HepG2 (cell line): ENCODE results near the gene HSPB6. TPM values are rescaled to one million over a fixed set of nuclear protein-coding genes. Genes with fewer than 3 reads are reported as not detected.

Experiments used
- DMTF1 ChIP-seq: sonication (generic); formaldehyde crosslinking; IDR thresholded peaks from 2 replicates; pipeline ENCODE4 v1.4.0; 2020; ENCODE audit warnings: mild to moderate bottlenecking, missing genetic modification reagents
- E2F1 ChIP-seq: sonication (generic); formaldehyde crosslinking; IDR thresholded peaks from 2 replicates; pipeline ENCODE4 v1.5.0; 2020; ENCODE audit warnings: missing genetic modification reagents
- HMG20B ChIP-seq: conservative IDR thresholded peaks from 2 replicates; pipeline ENCODE4 v1.6.1; 2016; ENCODE audit warnings: missing genetic modification reagents, missing compliant biosample characterization
- ISX ChIP-seq: sonication (generic); formaldehyde crosslinking; conservative IDR thresholded peaks from 2 replicates; pipeline ENCODE4 v1.5.0; 2020; ENCODE audit warnings: missing genetic modification reagents
- KLF6 ChIP-seq: IDR thresholded peaks from 2 replicates; pipeline ENCODE4 v1.8.0; 2016; ENCODE audit warnings: missing biosample characterization, missing genetic modification reagents
- MEIS1 ChIP-seq: sonication (generic); formaldehyde crosslinking; IDR thresholded peaks from 2 replicates; pipeline ENCODE4 v1.9.0; 2021; ENCODE audit warnings: mild to moderate bottlenecking, missing genetic modification reagents, moderate library complexity, borderline replicate concordance
- SIN3A ChIP-seq: IDR thresholded peaks from 2 replicates; pipeline ENCODE4 v1.6.1; 2011; ENCODE audit warnings: low read depth, mild to moderate bottlenecking, control low read depth, low read length, borderline replicate concordance
- SMC3 ChIP-seq: IDR thresholded peaks from 2 replicates; pipeline ENCODE4 v1.6.1; 2011; ENCODE audit warnings: low read length, improper control_type of control experiment
- SPEN ChIP-seq: sonication (generic); formaldehyde crosslinking; IDR thresholded peaks from 2 replicates; pipeline ENCODE4 v1.5.1; 2020; ENCODE audit warnings: low read depth, mild to moderate bottlenecking, missing genetic modification reagents
- TEF ChIP-seq: sonication (generic); formaldehyde crosslinking; IDR thresholded peaks from 2 replicates; pipeline ENCODE4 v1.5.0; 2020; ENCODE audit warnings: missing genetic modification reagents
- TFE3 ChIP-seq: IDR thresholded peaks from 2 replicates; pipeline ENCODE4 v1.6.1; 2016
- ZGPAT ChIP-seq: IDR thresholded peaks from 2 replicates; pipeline ENCODE4 v1.6.1; 2016; ENCODE audit warnings: mild to moderate bottlenecking
- ZNF337 ChIP-seq: sonication (generic); formaldehyde crosslinking; IDR thresholded peaks from 2 replicates; pipeline ENCODE4 v1.5.1; 2020; ENCODE audit warnings: missing genetic modification reagents, low read depth, mild to moderate bottlenecking, borderline replicate concordance
- ZNF543 ChIP-seq: sonication (generic); formaldehyde crosslinking; IDR thresholded peaks from 2 replicates; pipeline ENCODE4 v1.4.0; 2020; ENCODE audit warnings: mild to moderate bottlenecking, missing genetic modification reagents
- ZNF710 ChIP-seq: sonication (generic); formaldehyde crosslinking; IDR thresholded peaks from 2 replicates; pipeline ENCODE4 v1.5.0; 2020; ENCODE audit warnings: mild to moderate bottlenecking, missing genetic modification reagents, borderline replicate concordance
- ZNF841 ChIP-seq: sonication (generic); formaldehyde crosslinking; IDR thresholded peaks from 2 replicates; pipeline ENCODE4 v1.8.1; 2023; ENCODE audit warnings: missing genetic modification reagents, borderline replicate concordance
- ZNF891 ChIP-seq: sonication (generic); formaldehyde crosslinking; IDR thresholded peaks from 2 replicates; pipeline ENCODE4 v1.5.0; 2020; ENCODE audit warnings: mild to moderate bottlenecking, missing genetic modification reagents
- polyA plus RNA-seq, 8 experiments: library from polyadenylated mRNA; depleted of rRNA in 3 of 8; stranded (reverse) in 7 of 8; unstranded in 1 of 8; fragments of >200 nt; fragmentation: Illumina TruSeq in 4 of 8; extraction: Trizol in 4 of 8; gene quantifications; 2 replicates each; pipeline versions ENCODE4 v1.2.1 to v1.2.3, GENCODE V29; 2011 to 2016; ENCODE audit warnings: low read depth in 4 of 8, missing spikeins in 1 of 8, mixed read lengths in 1 of 8; ENCODE audit not compliant: insufficient read depth in 1 of 8
- total RNA-seq, 5 experiments: library from RNA; depleted of rRNA; stranded (reverse); fragments of >200 nt; fragmentation: Illumina TruSeq; extraction: Trizol; gene quantifications; 2 replicates each; pipeline ENCODE4 v1.2.3, GENCODE V29; 2016; ENCODE audit warnings: low read depth in 1 of 5

HSPB6 gene
- total and polyA plus RNA-seq, 2 of the 13 experiments (the other 11 are each of a cell fraction or from before 2014, with no cell fraction given), result 0.18 TPM; not detected in 1

- TF ChIP-seq SIN3A, result peak; percentile 58; the same call in 1 of the 2 replicates
- peak; percentile 76 for TF ChIP-seq SMC3
- 0 out of 2 replicates have a peak, but pooled peaks have one; percentile 15 for TF ChIP-seq TFE3 (CRISPR knock-in tag)
- TF ChIP-seq DMTF1 (CRISPR knock-in tag), result no peak
- peak; percentile 66; the same call in 1 of the 2 replicates for TF ChIP-seq E2F1 (CRISPR knock-in tag)
- TF ChIP-seq SPEN (CRISPR knock-in tag), result peak; percentile 62
- TF ChIP-seq TEF (CRISPR knock-in tag), result no peak
- peak; percentile 63 for TF ChIP-seq ZGPAT
- peak; percentile 42 for TF ChIP-seq MEIS1 (CRISPR knock-in tag)
- TF ChIP-seq ZNF543 (CRISPR knock-in tag), result peak; percentile 84
- TF ChIP-seq ISX (CRISPR knock-in tag), result 0 out of 2 replicates have a peak, but pooled peaks have one; percentile 22
- peak; percentile 3; the same call in 1 of the 2 replicates for TF ChIP-seq ZNF891
- TF ChIP-seq KLF6, result no peak
- TF ChIP-seq ZNF841 (CRISPR knock-in tag), result no peak
- TF ChIP-seq HMG20B (CRISPR knock-in tag), result no peak
- TF ChIP-seq ZNF337 (CRISPR knock-in tag), result no peak
- peak; percentile 57 for TF ChIP-seq ZNF710 (CRISPR knock-in tag)
Measured at GRCh38 chr19:35716801-35717664, 39.8 kb downstream of the HSPB6 start (continued).
